PC-9 (cell line): ENCODE results near the gene VPS37B. TPM values are rescaled to one million over a fixed set of nuclear protein-coding genes. Genes with fewer than 3 reads are reported as not detected.

Experiments used
- BruUV-seq: library from RNA; stranded (reverse); fragments of 400-500 nt; replicated peaks from 2 replicates; lab custom pipeline; 2021; lab: Mats Ljungman, UMichigan
- CTCF ChIA-PET: fragments of 300-600 bp; sonication (Branson Sonifier 250); formaldehyde crosslinking; loops from one replicate; lab custom pipeline; 2022; ENCODE audit warnings: antibody characterized with exemption; lab: Charles Lee
- POLR2A ChIA-PET: fragments of 300-600 bp; sonication (Branson Sonifier 250); formaldehyde crosslinking; loops from one replicate; lab custom pipeline; 2022; ENCODE audit warnings: antibody characterized with exemption; ENCODE audit not compliant: unreplicated experiment; lab: Charles Lee
- DNase-seq, 2 experiments: peaks; one replicate each; pipeline versions ENCODE4 v3.0.0 to v3.0.0-alpha.2; 2015 to 2022; ENCODE audit warnings: mixed read lengths in 1 of 2
- H2AFZ ChIP-seq: fragments of 200-600 bp; sonication (generic); 2 replicates; pipeline ENCODE4 v1.8.1; 2017; ENCODE audit warnings: antibody characterized with exemption
- H3F3A ChIP-seq: fragments of 200-600 bp; sonication (generic); 2 replicates; pipeline ENCODE4 v1.8.1; 2017; ENCODE audit warnings: antibody characterized with exemption, mild to moderate bottlenecking, low read depth; ENCODE audit not compliant: insufficient read depth
- H3K27ac ChIP-seq: fragments of 200-600 bp; sonication (generic); 2 replicates; pipeline ENCODE4 v1.6.1; 2016; ENCODE audit warnings: mixed run types
- H3K27me3 ChIP-seq: fragments of 200-600 bp; sonication (generic); 2 replicates; pipeline ENCODE4 v1.6.1; 2016; ENCODE audit warnings: low read depth, mixed run types; ENCODE audit not compliant: insufficient read depth
- H3K36me3 ChIP-seq: fragments of 200-600 bp; sonication (generic); 2 replicates; pipeline ENCODE4 v1.6.1; 2016; ENCODE audit warnings: low read depth, mixed run types
- H3K4me1 ChIP-seq: fragments of 200-600 bp; sonication (generic); replicated peaks from 2 replicates; pipeline ENCODE4 v1.6.1; 2016; ENCODE audit warnings: mixed run types; ENCODE audit not compliant: insufficient read depth
- H3K4me2 ChIP-seq: fragments of 200-600 bp; sonication (generic); 2 replicates; pipeline ENCODE4 v1.6.1; 2017; ENCODE audit warnings: mixed run types
- H3K4me3 ChIP-seq: fragments of 200-600 bp; sonication (generic); 2 replicates; pipeline ENCODE4 v1.6.1; 2016; ENCODE audit warnings: mixed run types
- H3K79me2 ChIP-seq: fragments of 200-600 bp; sonication (generic); 2 replicates; pipeline ENCODE4 v1.6.1; 2017; ENCODE audit warnings: low read depth, mixed run types
- H3K9me2 ChIP-seq: fragments of 200-600 bp; sonication (generic); 2 replicates; pipeline ENCODE4 v1.8.1; 2017; ENCODE audit warnings: mild to moderate bottlenecking; ENCODE audit not compliant: insufficient read depth
- H3K9me3 ChIP-seq: fragments of 200-600 bp; sonication (generic); 2 replicates; pipeline ENCODE4 v1.8.1; 2016; ENCODE audit warnings: low read depth; ENCODE audit not compliant: insufficient read depth
- H4K20me1 ChIP-seq: fragments of 200-600 bp; sonication (generic); 2 replicates; pipeline ENCODE4 v1.8.1; 2017; ENCODE audit not compliant: insufficient read depth
- CTCF ChIP-seq: fragments of 200-600 bp; sonication (generic); conservative IDR thresholded peaks from 2 replicates; pipeline ENCODE4 v1.6.1; 2017; ENCODE audit warnings: mixed run types, antibody characterized with exemption, mild to moderate bottlenecking, moderate library complexity
- EZH2 ChIP-seq: fragments of 200-600 bp; sonication (generic); IDR thresholded peaks from 2 replicates; pipeline ENCODE4 v1.8.0; 2017; ENCODE audit warnings: antibody characterized with exemption, low read depth
- intact Hi-C: fragments of 100-400 bp; cut with micrococcal nuclease; formaldehyde crosslinking; loops from one replicate; pipeline ENCODE4 v1.10.0; 2022; ENCODE audit not compliant: unreplicated experiment
- total RNA-seq: library from RNA; stranded (reverse); gene quantifications from 2 replicates; pipeline ENCODE4 v1.2.3, GENCODE V29; 2021

The VPS37B gene
- total RNA-seq, 1 experiment from 2014 or later = 51.4 TPM

GRCh38 chr12:122866950-122867607 lies 28.8 kb downstream of the VPS37B start:
- Histone ChIP-seq H3K4me3 (no peak overlapping the region), H3K27me3 (no peaks in the 10 kb centered on the region), H3K4me2 (no peak overlapping the region), H3K79me2 (peaks cover 14% of the 10 kb centered on the region), H3K9me3 (no peaks in the 10 kb centered on the region), H3F3A (peaks cover 36% of the 10 kb centered on the region; the same call in 1 of the 2 replicates), H3K9me2 (no peaks in the 10 kb centered on the region), H4K20me1 (peaks cover 31% of the 10 kb centered on the region), H2AFZ (no peak overlapping the region), H3K4me1 (no peaks in the 10 kb centered on the region), H3K36me3 (peaks cover 15% of the 10 kb centered on the region; the same call in 1 of the 2 replicates), H3K27ac (no peak overlapping the region)
- POLR2A ChIA-PET = no interaction called here
- CTCF ChIA-PET = no interaction called here
- intact Hi-C loops = no loop called here
- no peak for TF ChIP-seq EZH2
- no peak for TF ChIP-seq CTCF
- no peak for DNase-seq
- no TSS peak for BruUV-seq

GRCh38 chr12:122866379-122866778 lies 29.5 kb downstream of the VPS37B start:
- no peak overlapping the region for H2AFZ ChIP-seq
- intact Hi-C loops = no loop called here
- DNase-seq = no peak
- no peaks in the 10 kb centered on the region for H3K9me3 ChIP-seq
- no peaks in the 10 kb centered on the region for H3K27me3 ChIP-seq
- no peak overlapping the region for H3K4me3 ChIP-seq
- CTCF ChIA-PET = no interaction called here
- H3K27ac ChIP-seq = no peak overlapping the region
- no peak overlapping the region for H3K4me2 ChIP-seq
- TF ChIP-seq EZH2 = no peak
- no TSS peak for BruUV-seq
- H3K9me2 ChIP-seq = no peaks in the 10 kb centered on the region
- H3K4me1 ChIP-seq = no peaks in the 10 kb centered on the region
- H4K20me1 ChIP-seq = peaks cover 24% of the 10 kb centered on the region; the same call in 1 of the 2 replicates
- H3F3A ChIP-seq = peaks cover 35% of the 10 kb centered on the region; the same call in 1 of the 2 replicates
- peaks cover 15% of the 10 kb centered on the region; the same call in 1 of the 2 replicates for H3K36me3 ChIP-seq
- peaks cover 7% of the 10 kb centered on the region; the same call in 1 of the 2 replicates for H3K79me2 ChIP-seq
- POLR2A ChIA-PET = no interaction called here

GRCh38 chr12:122865268-122866231 lies 30.4 kb downstream of the VPS37B start:
- H3K4me1 ChIP-seq = no peaks in the 10 kb centered on the region
- H4K20me1 ChIP-seq = peaks cover 18% of the 10 kb centered on the region; the same call in 1 of the 2 replicates
- intact Hi-C loops = no loop called here
- H3K4me3 ChIP-seq = no peak overlapping the region
- ChIA-PET CTCF (no interaction called here), POLR2A (no interaction called here)
- H3F3A ChIP-seq = peaks cover 41% of the 10 kb centered on the region; the same call in 1 of the 2 replicates
- no peaks in the 10 kb centered on the region for H3K79me2 ChIP-seq
- no peaks in the 10 kb centered on the region for H3K9me2 ChIP-seq
- no peak overlapping the region for H3K4me2 ChIP-seq
- BruUV-seq = no TSS peak
- TF ChIP-seq EZH2 (no peak), CTCF (peak; percentile 59)
- no peaks in the 10 kb centered on the region for H3K9me3 ChIP-seq
- H2AFZ ChIP-seq = no peak overlapping the region
- no peaks in the 10 kb centered on the region for H3K27me3 ChIP-seq
- no peak for DNase-seq
- peaks cover 15% of the 10 kb centered on the region; the same call in 1 of the 2 replicates for H3K36me3 ChIP-seq
- H3K27ac ChIP-seq = no peak overlapping the region
